Calu3 (cell line): ENCODE measurements around the gene ZNF334. TPM values are rescaled to one million over a fixed set of nuclear protein-coding genes. Genes with fewer than 3 reads are reported as not detected.

ENCODE experiments used
- BruUV-seq: library from RNA; stranded (reverse); fragments of 400-500 nt; replicated peaks from 2 replicates; lab custom pipeline; 2021; lab: Mats Ljungman, UMichigan
- CTCF ChIA-PET: fragments of 300-600 bp; sonication (Branson Sonifier 250); formaldehyde crosslinking; loops from one replicate; lab custom pipeline; 2022; ENCODE audit warnings: antibody characterized with exemption; lab: Charles Lee
- DNase-seq: peaks from one replicate; pipeline ENCODE4 v3.0.0; 2022
- H3K27ac Mint-ChIP-seq: one replicate; pipeline ENCODE4 v1.8.0; 2022; ENCODE audit warnings: mixed read lengths; ENCODE audit not compliant: unreplicated experiment
- H3K27me3 Mint-ChIP-seq: one replicate; pipeline ENCODE4 v1.8.0; 2022; ENCODE audit warnings: mixed read lengths; ENCODE audit not compliant: unreplicated experiment
- H3K36me3 Mint-ChIP-seq: one replicate; pipeline ENCODE4 v1.8.0; 2022; ENCODE audit warnings: mild to moderate bottlenecking, moderate library complexity, mixed read lengths; ENCODE audit not compliant: insufficient read depth, unreplicated experiment
- H3K4me1 Mint-ChIP-seq: one replicate; pipeline ENCODE4 v1.8.0; 2022; ENCODE audit warnings: mild to moderate bottlenecking, low read depth, mixed read lengths; ENCODE audit not compliant: unreplicated experiment
- H3K4me3 Mint-ChIP-seq: one replicate; pipeline ENCODE4 v1.8.0; 2022; ENCODE audit warnings: mild to moderate bottlenecking, low read depth, moderate library complexity, mixed read lengths; ENCODE audit not compliant: unreplicated experiment
- H3K9me3 Mint-ChIP-seq: one replicate; pipeline ENCODE4 v1.8.0; 2022; ENCODE audit warnings: low read depth, mixed read lengths; ENCODE audit not compliant: unreplicated experiment
- intact Hi-C: fragments of 100-400 bp; cut with micrococcal nuclease; formaldehyde crosslinking; loops from one replicate; pipeline ENCODE4 v1.10.0; 2022; ENCODE audit not compliant: unreplicated experiment
- total RNA-seq: library from RNA; stranded (reverse); gene quantifications from 2 replicates; pipeline ENCODE4 v1.2.3, GENCODE V29; 2022
- TF ChIP-seq, protein P1 (sequence below): fragments of 200-600 bp; IDR thresholded peaks from one replicate; pipeline ENCODE4 v1.8.0; 2022; ENCODE audit warnings: antibody characterized with exemption; ENCODE audit not compliant: unreplicated experiment

Gene ZNF334
- total RNA-seq, 1 experiment from 2014 or later: not detected

DNA sequence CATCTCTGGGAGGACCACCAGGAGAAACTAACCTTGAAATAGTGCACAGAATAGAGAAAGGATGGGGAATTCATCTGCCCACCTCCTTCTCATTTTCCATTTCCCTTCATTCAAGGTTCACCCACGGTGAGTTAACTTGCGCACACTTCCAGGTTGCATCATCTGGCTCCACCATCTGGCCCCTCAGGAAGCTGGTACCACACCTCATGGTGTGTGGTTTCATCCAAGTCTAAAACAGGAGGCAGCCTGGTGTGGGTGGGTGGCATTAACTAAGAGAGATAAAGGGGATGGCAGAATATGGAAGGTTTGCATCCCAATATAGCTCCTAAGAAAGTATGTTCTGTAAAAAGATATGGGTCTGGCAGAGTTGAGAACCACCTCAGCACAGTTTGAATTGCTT, 3.8 kb downstream of the ZNF334 start:
- intact Hi-C loops: no loop called here
- CTCF ChIA-PET: no interaction called here

DNA sequence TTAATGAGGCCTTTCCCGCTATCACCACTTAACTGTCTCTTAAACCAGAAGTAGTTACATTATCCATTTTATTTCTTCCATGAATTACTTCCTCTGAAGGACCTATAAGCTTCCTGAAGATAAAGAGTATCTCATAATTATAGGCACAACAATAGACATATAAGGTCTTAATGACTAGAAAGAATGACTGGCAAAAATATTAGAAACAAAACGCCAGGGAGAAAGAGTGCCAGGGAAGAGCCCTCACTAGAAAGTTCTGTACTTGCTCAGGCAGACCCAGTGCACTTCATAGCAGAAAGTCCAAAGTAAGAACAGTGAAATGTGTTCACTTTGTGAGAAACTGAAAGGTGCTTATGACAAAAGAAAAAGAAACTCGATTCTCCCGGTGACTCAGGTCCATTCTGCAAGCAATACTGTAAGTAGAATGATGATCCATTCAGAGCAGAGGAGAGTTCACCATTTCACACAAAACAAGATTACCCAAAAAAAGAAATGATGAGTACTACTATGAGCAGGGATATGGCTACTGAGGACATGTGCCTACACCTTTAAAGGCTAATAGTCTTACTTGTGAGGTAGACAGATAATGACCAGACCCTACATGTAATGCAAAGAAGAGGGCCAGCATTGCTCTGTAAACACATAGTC, 5.5 kb downstream of the ZNF334 start:
- TF ChIP-seq, protein P1, sequence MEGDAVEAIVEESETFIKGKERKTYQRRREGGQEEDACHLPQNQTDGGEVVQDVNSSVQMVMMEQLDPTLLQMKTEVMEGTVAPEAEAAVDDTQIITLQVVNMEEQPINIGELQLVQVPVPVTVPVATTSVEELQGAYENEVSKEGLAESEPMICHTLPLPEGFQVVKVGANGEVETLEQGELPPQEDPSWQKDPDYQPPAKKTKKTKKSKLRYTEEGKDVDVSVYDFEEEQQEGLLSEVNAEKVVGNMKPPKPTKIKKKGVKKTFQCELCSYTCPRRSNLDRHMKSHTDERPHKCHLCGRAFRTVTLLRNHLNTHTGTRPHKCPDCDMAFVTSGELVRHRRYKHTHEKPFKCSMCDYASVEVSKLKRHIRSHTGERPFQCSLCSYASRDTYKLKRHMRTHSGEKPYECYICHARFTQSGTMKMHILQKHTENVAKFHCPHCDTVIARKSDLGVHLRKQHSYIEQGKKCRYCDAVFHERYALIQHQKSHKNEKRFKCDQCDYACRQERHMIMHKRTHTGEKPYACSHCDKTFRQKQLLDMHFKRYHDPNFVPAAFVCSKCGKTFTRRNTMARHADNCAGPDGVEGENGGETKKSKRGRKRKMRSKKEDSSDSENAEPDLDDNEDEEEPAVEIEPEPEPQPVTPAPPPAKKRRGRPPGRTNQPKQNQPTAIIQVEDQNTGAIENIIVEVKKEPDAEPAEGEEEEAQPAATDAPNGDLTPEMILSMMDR: no peak
- no peak overlapping the region for H3K27ac Mint-ChIP-seq
- H3K36me3 Mint-ChIP-seq: no peaks in the 10 kb centered on the region
- CTCF ChIA-PET: no interaction called here
- H3K9me3 Mint-ChIP-seq: peaks cover 11% of the 10 kb centered on the region
- no peak for DNase-seq
- BruUV-seq: no TSS peak
- H3K27me3 Mint-ChIP-seq: peaks cover 99% of the 10 kb centered on the region
- no peaks in the 10 kb centered on the region for H3K4me1 Mint-ChIP-seq
- H3K4me3 Mint-ChIP-seq: no peak overlapping the region
- intact Hi-C loops: no loop called here

More for the DNA sequence above, 3.8 kb downstream of the ZNF334 start:
- Mint-ChIP-seq H3K36me3 (no peaks in the 10 kb centered on the region), H3K9me3 (peaks cover 4% of the 10 kb centered on the region), H3K4me3 (no peak overlapping the region), H3K27ac (no peak overlapping the region), H3K4me1 (no peaks in the 10 kb centered on the region), H3K27me3 (peaks cover 97% of the 10 kb centered on the region)
- BruUV-seq: no TSS peak
- DNase-seq: no peak
- TF ChIP-seq, protein P1: no peak

DNA sequence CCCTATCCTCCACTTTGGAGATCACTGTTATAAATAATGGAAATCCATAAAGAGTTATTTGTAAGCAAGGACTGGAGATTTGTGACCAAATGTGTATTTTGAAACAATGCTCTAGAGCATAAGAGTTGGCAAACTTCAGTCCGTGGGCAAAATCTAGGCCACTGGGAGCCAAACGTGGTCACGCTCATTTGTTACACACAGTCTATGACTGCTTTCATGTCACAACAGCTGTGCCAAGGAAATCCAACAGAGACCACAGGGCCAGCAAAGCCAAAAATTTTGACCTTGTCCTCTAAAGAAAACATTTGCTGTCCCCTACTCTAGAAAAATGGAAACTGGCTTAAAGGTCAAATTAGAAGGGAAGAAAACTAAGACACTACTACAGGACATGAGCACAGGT, 7.9 kb downstream of the ZNF334 start:
- Mint-ChIP-seq H3K4me1 (no peaks in the 10 kb centered on the region), H3K27me3 (peaks cover 84% of the 10 kb centered on the region), H3K36me3 (no peaks in the 10 kb centered on the region), H3K4me3 (no peak overlapping the region), H3K27ac (no peak overlapping the region), H3K9me3 (peaks cover 23% of the 10 kb centered on the region)
- no TSS peak for BruUV-seq
- CTCF ChIA-PET: interaction anchor here (1.5 kb wide), 1 partner anchor 63 kb away, joined by 3 read pairs; no protein-coding TSS in a partner anchor
- intact Hi-C loops: no loop called here
- TF ChIP-seq, protein P1: no peak
- no peak for DNase-seq

DNA sequence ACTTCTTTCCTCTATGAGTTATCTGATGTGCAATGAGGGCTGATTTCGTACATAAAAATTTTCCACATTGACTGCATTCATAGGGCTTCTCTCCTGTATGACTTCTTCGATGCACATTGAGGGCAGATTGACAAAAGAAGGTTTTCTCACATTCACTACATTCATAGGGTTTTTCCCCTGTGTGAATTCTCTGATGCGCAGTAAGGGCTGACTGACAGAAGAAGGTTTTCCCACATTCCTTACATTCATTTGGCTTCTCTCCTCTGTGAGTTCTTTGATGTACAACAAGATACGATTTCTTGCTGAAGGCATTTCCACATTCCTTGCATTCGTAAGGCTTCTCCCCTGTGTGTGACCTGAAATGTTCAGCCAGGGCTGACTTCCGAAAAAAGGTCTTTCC, 11.4 kb downstream of the ZNF334 start:
- intact Hi-C loops: no loop called here
- H3K27me3 Mint-ChIP-seq: peaks cover 66% of the 10 kb centered on the region
- H3K36me3 Mint-ChIP-seq: no peaks in the 10 kb centered on the region
- no peaks in the 10 kb centered on the region for H3K4me1 Mint-ChIP-seq
- H3K27ac Mint-ChIP-seq: no peak overlapping the region
- CTCF ChIA-PET: no interaction called here
- no TSS peak for BruUV-seq
- TF ChIP-seq, protein P1: no peak
- DNase-seq: no peak
- peaks cover 29% of the 10 kb centered on the region for H3K9me3 Mint-ChIP-seq
- H3K4me3 Mint-ChIP-seq: no peak overlapping the region
